Retina (tissue), 1 donor: ENCODE data around the gene GOLGA8S.
"Not testable (repeated sequence)": the region's sequence is repeated elsewhere in the genome, so short reads cannot be mapped to it uniquely, and the experiment has no call there.

Source experiments
- DNase-seq: peaks from one replicate; pipeline ENCODE4 v3.0.0-alpha.2; 2016

The GOLGA8S gene

GRCh38 chr15:23398357-23398756 lies 43.8 kb downstream of the GOLGA8S start:
- not testable (repeated sequence) for DNase-seq

- not testable (repeated sequence) for DNase-seq
Measured at GRCh38 chr15:23399207-23399606, 44.7 kb downstream of the GOLGA8S start.

GRCh38 chr15:23401627-23402026 lies 47.1 kb downstream of the GOLGA8S start:
- DNase-seq = peak; percentile 3

- DNase-seq = no peak
Measured at GRCh38 chr15:23402140-23402539, 47.6 kb downstream of the GOLGA8S start.

GRCh38 chr15:23402544-23402943 lies 48.0 kb downstream of the GOLGA8S start:
- DNase-seq = no peak

GRCh38 chr15:23403550-23403949 lies 49.0 kb downstream of the GOLGA8S start:
- DNase-seq = no peak

- no peak for DNase-seq
Measured at GRCh38 chr15:23411841-23412240, 57.3 kb downstream of the GOLGA8S start.

GRCh38 chr15:23412881-23413600 lies 58.5 kb downstream of the GOLGA8S start:
- DNase-seq = not testable (repeated sequence)
